Measurements from ENCODE around the gene ZMIZ1. TPM values are rescaled to one million over a fixed set of nuclear protein-coding genes. Genes with fewer than 3 reads are reported as not detected.

The ZMIZ1 gene
- total RNA-seq, 1 donor from 2014 or later: 173 TPM

DNA sequence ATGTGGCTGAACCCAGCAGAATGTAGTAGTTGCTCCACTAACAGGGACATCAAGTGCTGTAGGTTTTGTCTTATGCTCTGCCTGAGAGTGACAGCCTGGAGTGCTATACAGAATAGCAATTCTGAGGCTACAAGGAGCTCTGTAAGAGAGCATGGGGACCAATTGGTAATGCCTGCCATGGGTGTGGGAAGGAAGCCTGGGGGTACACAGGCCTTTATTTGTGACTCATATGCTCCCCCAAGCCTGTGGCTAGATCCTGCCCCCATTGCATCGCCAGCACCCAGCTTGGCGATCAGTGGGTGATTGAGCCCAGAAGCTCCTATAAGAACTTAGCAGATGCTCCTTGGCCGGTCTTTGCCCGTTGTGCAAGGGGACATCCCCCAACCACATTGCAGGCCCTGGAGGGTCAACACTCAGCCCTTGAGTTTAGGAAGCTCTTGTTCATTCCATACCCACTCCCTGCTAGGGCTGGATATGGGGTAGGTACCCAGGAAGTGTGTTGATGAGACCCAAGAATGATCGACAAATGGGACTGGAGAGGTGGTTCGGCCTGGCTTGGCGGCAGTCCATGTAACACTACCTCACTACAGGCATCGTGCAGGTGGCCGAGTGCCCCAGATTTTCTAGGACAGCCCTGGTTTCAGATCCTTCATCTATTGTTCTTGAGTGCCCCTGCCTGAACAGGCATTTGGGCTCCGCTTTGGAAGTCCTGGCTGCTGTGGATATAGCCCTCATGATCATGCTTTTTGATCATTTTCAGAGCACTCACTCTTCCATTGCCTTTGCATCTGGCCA is 37.7 kb downstream of the ZMIZ1 start:
- peak overlapping the region; percentile 19 for H3K27ac Mint-ChIP-seq
- H3K36me3 Mint-ChIP-seq: no peaks in the 10 kb centered on the region
- no peak for DNase-seq (ENCODE audit: low spot score in 2 of 2, unreplicated experiment in 2 of 2)
- no peaks in the 10 kb centered on the region for H3K27me3 Mint-ChIP-seq (ENCODE audit: low read depth)
- H3K9me3 Mint-ChIP-seq: no peaks in the 10 kb centered on the region
- peaks cover 19% of the 10 kb centered on the region for H3K4me1 Mint-ChIP-seq
- TF ChIP-seq, protein P1, sequence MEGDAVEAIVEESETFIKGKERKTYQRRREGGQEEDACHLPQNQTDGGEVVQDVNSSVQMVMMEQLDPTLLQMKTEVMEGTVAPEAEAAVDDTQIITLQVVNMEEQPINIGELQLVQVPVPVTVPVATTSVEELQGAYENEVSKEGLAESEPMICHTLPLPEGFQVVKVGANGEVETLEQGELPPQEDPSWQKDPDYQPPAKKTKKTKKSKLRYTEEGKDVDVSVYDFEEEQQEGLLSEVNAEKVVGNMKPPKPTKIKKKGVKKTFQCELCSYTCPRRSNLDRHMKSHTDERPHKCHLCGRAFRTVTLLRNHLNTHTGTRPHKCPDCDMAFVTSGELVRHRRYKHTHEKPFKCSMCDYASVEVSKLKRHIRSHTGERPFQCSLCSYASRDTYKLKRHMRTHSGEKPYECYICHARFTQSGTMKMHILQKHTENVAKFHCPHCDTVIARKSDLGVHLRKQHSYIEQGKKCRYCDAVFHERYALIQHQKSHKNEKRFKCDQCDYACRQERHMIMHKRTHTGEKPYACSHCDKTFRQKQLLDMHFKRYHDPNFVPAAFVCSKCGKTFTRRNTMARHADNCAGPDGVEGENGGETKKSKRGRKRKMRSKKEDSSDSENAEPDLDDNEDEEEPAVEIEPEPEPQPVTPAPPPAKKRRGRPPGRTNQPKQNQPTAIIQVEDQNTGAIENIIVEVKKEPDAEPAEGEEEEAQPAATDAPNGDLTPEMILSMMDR (IDR thresholded peaks at IDR 0.05; ENCODE audit: unreplicated experiment): no peak
- no peak overlapping the region for H3K4me3 Mint-ChIP-seq

DNA sequence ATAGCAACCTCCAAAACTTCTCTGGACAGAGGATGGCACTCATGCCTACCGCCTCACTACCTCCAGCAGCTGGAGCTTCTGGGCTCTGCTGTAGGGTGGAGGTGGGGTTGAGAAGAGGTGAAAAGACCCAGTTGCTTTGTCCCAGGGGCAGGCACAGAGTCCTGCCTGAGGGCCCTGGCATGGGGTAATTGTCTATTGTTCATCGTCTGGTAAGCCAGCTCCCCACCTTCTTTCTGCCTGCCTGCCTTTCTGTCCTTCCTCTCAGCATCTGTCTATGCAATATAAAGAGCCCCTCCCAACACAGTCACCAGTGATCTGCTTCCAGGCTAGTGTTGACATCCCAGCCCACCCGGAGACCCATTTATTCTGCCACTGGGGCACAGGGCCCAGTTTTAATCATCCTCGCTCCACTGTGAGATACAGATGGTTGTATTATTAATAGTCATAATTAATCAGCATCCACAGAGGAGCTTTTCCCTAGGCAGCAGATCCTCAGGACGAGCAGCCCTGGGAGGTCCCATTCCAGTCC is 39.0 kb downstream of the ZMIZ1 start:
- H3K27ac Mint-ChIP-seq: peak overlapping the region; percentile 41
- H3K9me3 Mint-ChIP-seq: no peaks in the 10 kb centered on the region
- H3K4me3 Mint-ChIP-seq: no peak overlapping the region
- H3K4me1 Mint-ChIP-seq: peaks cover 20% of the 10 kb centered on the region
- H3K27me3 Mint-ChIP-seq (ENCODE audit: low read depth): no peaks in the 10 kb centered on the region
- no peak for DNase-seq (ENCODE audit: low spot score in 2 of 2, unreplicated experiment in 2 of 2)
- H3K36me3 Mint-ChIP-seq: no peaks in the 10 kb centered on the region
- TF ChIP-seq, protein P1 (IDR thresholded peaks at IDR 0.05; ENCODE audit: unreplicated experiment): no peak

DNA sequence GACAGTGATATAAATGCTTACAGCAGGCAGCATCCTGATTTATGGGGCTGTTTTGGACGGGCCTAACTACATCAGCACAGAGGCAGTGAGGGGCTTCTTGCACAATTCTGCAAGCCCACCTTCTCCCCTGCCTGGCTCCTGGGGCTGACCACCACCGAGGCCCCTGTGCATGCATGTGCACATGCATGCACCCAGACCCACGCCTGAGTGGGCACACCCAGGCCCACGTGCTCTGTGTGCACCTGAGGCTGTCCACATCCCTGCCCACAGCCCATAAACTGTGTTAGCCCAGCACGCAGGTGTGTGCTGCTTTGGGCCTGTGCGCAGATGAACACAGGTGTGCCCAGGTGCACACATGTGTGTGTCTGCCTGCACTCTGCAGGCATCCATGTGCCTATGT is 40.0 kb downstream of the ZMIZ1 start:
- Mint-ChIP-seq H3K27me3 (ENCODE audit: low read depth) (no peaks in the 10 kb centered on the region), H3K4me1 (peaks cover 29% of the 10 kb centered on the region), H3K9me3 (no peaks in the 10 kb centered on the region), H3K27ac (no peak overlapping the region), H3K36me3 (no peaks in the 10 kb centered on the region), H3K4me3 (no peak overlapping the region)
- no peak for DNase-seq (ENCODE audit: low spot score in 2 of 2, unreplicated experiment in 2 of 2)
- TF ChIP-seq, protein P1 (IDR thresholded peaks at IDR 0.05; ENCODE audit: unreplicated experiment): no peak

DNA sequence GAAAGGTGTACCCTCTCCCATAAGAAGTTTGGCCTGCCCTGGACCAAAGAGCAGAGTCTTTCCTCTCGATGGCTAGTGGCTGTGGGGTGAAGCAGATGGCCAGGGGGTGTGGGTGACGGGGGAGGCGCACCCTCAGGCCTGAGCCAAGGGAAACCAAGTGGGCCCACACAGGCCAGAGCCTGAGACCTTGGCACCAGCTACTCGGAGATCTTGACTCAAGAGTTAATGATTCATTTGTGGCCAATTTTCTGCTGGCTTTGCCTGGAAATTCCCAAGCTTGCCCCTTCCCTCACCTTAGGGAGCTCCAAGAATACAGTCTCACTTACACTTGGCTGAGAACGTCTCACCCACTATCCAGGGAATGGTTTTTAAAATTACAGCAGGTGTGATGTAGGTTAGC is 42.7 kb downstream of the ZMIZ1 start:
- H3K4me1 Mint-ChIP-seq: peaks cover 53% of the 10 kb centered on the region
- H3K27ac Mint-ChIP-seq: peak overlapping the region; percentile 39
- no peaks in the 10 kb centered on the region for H3K27me3 Mint-ChIP-seq (ENCODE audit: low read depth)

DNA sequence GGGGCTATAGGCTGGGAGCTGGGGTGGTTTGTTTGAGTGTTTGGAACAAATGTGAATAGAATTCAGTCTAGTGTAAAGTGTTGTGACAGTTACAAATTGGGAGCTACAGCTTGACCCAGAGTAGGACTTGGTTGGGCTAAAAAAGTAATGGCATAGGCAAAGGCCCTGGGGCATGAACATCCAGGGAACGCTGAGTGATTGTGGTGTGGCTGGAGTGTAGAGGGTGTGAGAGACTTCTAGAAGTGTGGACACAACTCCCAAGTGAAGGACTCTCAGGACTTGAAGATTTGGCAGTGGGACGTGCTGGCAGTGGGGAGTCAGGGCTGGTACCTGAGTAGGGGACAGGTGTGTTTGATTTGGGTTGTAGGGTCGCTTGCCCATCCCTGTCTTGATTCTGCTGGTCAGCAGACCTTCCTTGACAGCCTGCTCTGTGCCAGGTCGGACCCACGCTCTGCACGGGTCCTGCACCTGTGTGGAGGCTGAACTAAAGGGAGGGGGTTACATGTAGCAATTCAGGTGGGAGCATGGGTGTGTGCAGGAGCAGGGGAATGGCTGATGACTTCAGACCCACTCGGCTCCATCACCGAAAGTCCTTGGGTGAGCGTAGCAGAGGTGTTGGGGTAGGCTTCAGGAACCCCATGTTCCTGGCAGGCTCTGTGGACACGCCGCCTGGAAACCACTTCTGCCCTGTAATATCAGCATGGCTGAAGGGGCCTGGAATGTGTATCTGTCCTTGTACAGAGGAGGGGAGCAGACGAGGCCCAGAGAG is 43.3 kb downstream of the ZMIZ1 start:
- TF ChIP-seq, protein P1 (IDR thresholded peaks at IDR 0.05; ENCODE audit: unreplicated experiment): no peak
- peak overlapping the region; percentile 86 for H3K27ac Mint-ChIP-seq
- peaks cover 57% of the 10 kb centered on the region for H3K4me1 Mint-ChIP-seq
- DNase-seq (ENCODE audit: low spot score in 2 of 2, unreplicated experiment in 2 of 2): no peak
- H3K27me3 Mint-ChIP-seq (ENCODE audit: low read depth): no peaks in the 10 kb centered on the region
- H3K36me3 Mint-ChIP-seq: no peaks in the 10 kb centered on the region
- H3K4me3 Mint-ChIP-seq: no peak overlapping the region
- H3K9me3 Mint-ChIP-seq: no peaks in the 10 kb centered on the region

More for the DNA sequence above, 42.7 kb downstream of the ZMIZ1 start:
- H3K36me3 Mint-ChIP-seq: no peaks in the 10 kb centered on the region
- TF ChIP-seq, protein P1 (IDR thresholded peaks at IDR 0.05; ENCODE audit: unreplicated experiment): no peak
- no peaks in the 10 kb centered on the region for H3K9me3 Mint-ChIP-seq
- no peak overlapping the region for H3K4me3 Mint-ChIP-seq
- DNase-seq (ENCODE audit: low spot score in 2 of 2, unreplicated experiment in 2 of 2): no peak

All from mesothelial cell of epicardium (in vitro differentiated cells).